Hair follicle dermal papilla cell (primary cell): ENCODE data around the gene FAM209A. TPM values are rescaled to one million over a fixed set of nuclear protein-coding genes. Genes with fewer than 3 reads are reported as not detected.

ENCODE experiments used
- total RNA-seq: library from RNA; depleted of rRNA; stranded (reverse); fragments of >200 nt; gene quantifications from 2 replicates; pipeline ENCODE4 v1.2.3, GENCODE V29; 2012

The FAM209A gene
- 0.24 TPM in 1 of 2 replicates, not detected in the other for total RNA-seq

GRCh38 chr20:56524444-56524843 lies at the start of gene FAM209A:
Gene FAM209A, plus strand, starts transcription at chr20:56524744. Its CDS starts 65 bp downstream, at chr20:56524809.

GRCh38 chr20:56532946-56533345 lies 8.4 kb downstream of the FAM209A start, which contains the start of gene FAM209B:
Gene FAM209B, plus strand, starts transcription at chr20:56533246. Its CDS starts 96 bp downstream, at chr20:56533342.

Other genes starting within 250 kb of the FAM209A start
- 52.6 and 54.6 TPM in 2 replicates for gene FAM210B, start 165.8 kb upstream of the FAM209A start, total RNA-seq
- 9.0 and 9.9 TPM in 2 replicates for gene AURKA, start 132.5 kb upstream of the FAM209A start, total RNA-seq
- gene CSTF1, start 132.1 kb upstream of the FAM209A start, total RNA-seq, result 43.1 and 44.0 TPM in 2 replicates
- gene CASS4, start 112.5 kb upstream of the FAM209A start, total RNA-seq, result 1.8 and 2.7 TPM in 2 replicates
- 76.6 and 80.5 TPM in 2 replicates for gene RTF2, start 56.1 kb upstream of the FAM209A start, total RNA-seq
- gene FAM209B, start 8.5 kb downstream of the FAM209A start, total RNA-seq, result 0.36 TPM in 1 of 2 replicates, not detected in the other
- gene TFAP2C, start 104.6 kb downstream of the FAM209A start, total RNA-seq, result 39.9 and 51.4 TPM in 2 replicates